Activated CD4-positive, alpha-beta T cell treated with anti-CD3 and anti-CD28 coated beads for 1 hour (primary cell): ENCODE measurements around the gene RGS12.

Source experiments
- DNase-seq: peaks from one replicate; pipeline ENCODE4 v3.0.0-alpha.2; 2020

Gene RGS12

GRCh38 chr4:3292571-3293400 lies at the start of gene RGS12:
Gene RGS12, plus strand, starts transcription at chr4:3293021. Its CDS starts 23,150 bp downstream, at chr4:3316171.
- peak; percentile 73 for DNase-seq

GRCh38 chr4:3243136-3243780 lies 49.6 kb upstream of the RGS12 start:
- DNase-seq = no peak

- no peak for DNase-seq
Observed at GRCh38 chr4:3244002-3244401, 48.8 kb upstream of the RGS12 start.

GRCh38 chr4:3244747-3245146 lies 48.1 kb upstream of the RGS12 start:
- no peak for DNase-seq

- DNase-seq = no peak
Observed at GRCh38 chr4:3245676-3246075, 47.1 kb upstream of the RGS12 start.

GRCh38 chr4:3246458-3247398 lies 46.1 kb upstream of the RGS12 start:
- no peak for DNase-seq

- no peak for DNase-seq
Observed at GRCh38 chr4:3247399-3248177, 45.2 kb upstream of the RGS12 start.

- DNase-seq = no peak
Observed at GRCh38 chr4:3248178-3248480, 44.7 kb upstream of the RGS12 start.

- no peak for DNase-seq
Observed at GRCh38 chr4:3248811-3249661, 43.8 kb upstream of the RGS12 start, which contains the start of gene MSANTD1. Gene MSANTD1, plus strand, starts transcription at chr4:3249159. Its CDS starts 64 bp downstream, at chr4:3249223.

- no peak for DNase-seq
Observed at GRCh38 chr4:3249711-3250437, 42.9 kb upstream of the RGS12 start.

- no peak for DNase-seq
Observed at GRCh38 chr4:3250438-3250955, 42.3 kb upstream of the RGS12 start.

- no peak for DNase-seq
Observed at GRCh38 chr4:3250956-3251690, 41.7 kb upstream of the RGS12 start.

- no peak for DNase-seq
Observed at GRCh38 chr4:3251691-3252479, 40.9 kb upstream of the RGS12 start.

- DNase-seq = no peak
Observed at GRCh38 chr4:3252480-3252828, 40.4 kb upstream of the RGS12 start.

GRCh38 chr4:3252831-3253641 lies 39.8 kb upstream of the RGS12 start:
- no peak for DNase-seq

GRCh38 chr4:3253808-3254207 lies 39.0 kb upstream of the RGS12 start:
- no peak for DNase-seq

- DNase-seq = no peak
Observed at GRCh38 chr4:3254302-3255131, 38.3 kb upstream of the RGS12 start.
